ENCODE results near the gene ATP9B. TPM values are rescaled to one million over a fixed set of nuclear protein-coding genes. Genes with fewer than 3 reads are reported as not detected.

Gene ATP9B
- total RNA-seq, 1 donor from 2014 or later, result 18.7 TPM

- DNase-seq (ENCODE audit: low read depth), result no peak
Observed at GRCh38 chr18:79405019-79405780, 336.0 kb downstream of the ATP9B start.

GRCh38 chr18:79405781-79406575 is 336.8 kb downstream of the ATP9B start:
- DNase-seq (ENCODE audit: low read depth), result no peak

- no peak for DNase-seq (ENCODE audit: low read depth)
Observed at GRCh38 chr18:79406708-79407107, 337.5 kb downstream of the ATP9B start.

GRCh38 chr18:79409313-79409712 is 340.1 kb downstream of the ATP9B start:
- no peak for DNase-seq (ENCODE audit: low read depth)

- no peak for DNase-seq (ENCODE audit: low read depth)
Observed at GRCh38 chr18:79410171-79410641, 341.0 kb downstream of the ATP9B start.

- DNase-seq (ENCODE audit: low read depth), result no peak
Observed at GRCh38 chr18:79410731-79411613, 341.8 kb downstream of the ATP9B start.

GRCh38 chr18:79411614-79412526 is 342.7 kb downstream of the ATP9B start:
- DNase-seq (ENCODE audit: low read depth), result no peak

GRCh38 chr18:79413025-79413424 is 343.8 kb downstream of the ATP9B start:
- DNase-seq (ENCODE audit: low read depth), result no peak

GRCh38 chr18:79413426-79413825 is 344.2 kb downstream of the ATP9B start:
- DNase-seq (ENCODE audit: low read depth), result no peak

GRCh38 chr18:79413901-79414300 is 344.7 kb downstream of the ATP9B start:
- no peak for DNase-seq (ENCODE audit: low read depth)

GRCh38 chr18:79416022-79416676 is 347.0 kb downstream of the ATP9B start:
- DNase-seq (ENCODE audit: low read depth), result no peak

- no peak for DNase-seq (ENCODE audit: low read depth)
Observed at GRCh38 chr18:79416677-79417052, 347.5 kb downstream of the ATP9B start.

- DNase-seq (ENCODE audit: low read depth), result no peak
Observed at GRCh38 chr18:79418236-79418635, 349.0 kb downstream of the ATP9B start.

- DNase-seq (ENCODE audit: low read depth), result no peak
Observed at GRCh38 chr18:79418642-79419041, 349.4 kb downstream of the ATP9B start.

GRCh38 chr18:79420033-79420745 is 351.0 kb downstream of the ATP9B start:
- no peak for DNase-seq (ENCODE audit: low read depth)

- no peak for DNase-seq (ENCODE audit: low read depth)
Observed at GRCh38 chr18:79421275-79421857, 352.2 kb downstream of the ATP9B start.

- no peak for DNase-seq (ENCODE audit: low read depth)
Observed at GRCh38 chr18:79422022-79422782, 353.0 kb downstream of the ATP9B start.

- no peak for DNase-seq (ENCODE audit: low read depth)
Observed at GRCh38 chr18:79422783-79423165, 353.6 kb downstream of the ATP9B start.
